ENCODE results near the gene INPP5A. TPM values are rescaled to one million over a fixed set of nuclear protein-coding genes. Genes with fewer than 3 reads are reported as not detected.

Gene INPP5A
- total and polyA plus RNA-seq, 2 of the 13 experiments (the other 11 are each of a cell fraction or from before 2014, with no cell fraction given): 17.5 to 37.9 TPM

DNA sequence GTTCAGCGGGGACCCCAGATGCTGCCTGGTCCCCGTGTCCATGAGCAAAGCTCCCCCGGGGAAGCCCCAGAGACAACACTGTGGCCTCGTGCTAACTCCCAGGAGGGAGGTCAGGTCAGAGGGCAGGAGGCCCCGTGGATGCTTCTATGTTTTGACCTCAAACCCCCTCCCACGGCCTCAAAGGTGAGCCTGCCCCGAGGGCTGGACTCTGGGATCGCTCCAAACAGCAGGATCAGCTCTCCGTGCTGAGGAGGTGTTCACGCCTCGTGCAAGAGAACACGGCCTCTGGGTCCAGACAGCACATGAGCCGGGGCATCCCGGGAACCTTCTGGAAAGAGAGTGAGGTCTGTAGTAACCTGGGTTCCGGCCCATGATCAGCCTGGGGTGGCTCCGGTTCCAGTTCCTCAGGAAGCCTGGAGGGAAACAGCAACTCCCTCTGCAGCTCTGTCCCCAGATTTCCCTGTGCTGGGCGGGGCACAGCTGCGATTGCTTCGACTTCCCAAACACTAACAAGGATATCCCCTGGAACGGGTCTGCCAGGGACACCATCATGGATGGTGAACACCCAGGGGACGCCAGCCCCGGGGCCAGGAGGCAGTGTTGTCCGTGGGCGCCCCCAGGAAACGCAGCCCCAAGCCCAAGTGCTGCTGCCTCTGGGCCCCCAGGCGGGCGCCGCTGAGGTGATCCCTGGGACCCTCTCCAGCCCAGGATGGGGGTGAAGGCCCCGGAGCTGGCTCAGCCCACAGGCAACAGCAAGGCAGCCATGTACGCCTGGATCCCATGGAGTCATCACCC, 18.0 kb upstream of the INPP5A start (continued):
- TF ChIP-seq ZNF451 (CRISPR knock-in tag; IDR thresholded peaks at IDR 0.05) (peak; percentile 15; the same call in 1 of the 2 replicates), SNAI1 (CRISPR knock-in tag; IDR thresholded peaks at IDR 0.05; ENCODE audit: borderline replicate concordance) (no peak), ZNF430 (CRISPR knock-in tag; IDR thresholded peaks at IDR 0.05) (peak; percentile 66; the same call in 1 of the 2 replicates), ZNF768 (CRISPR knock-in tag; IDR thresholded peaks at IDR 0.05) (no peak), ZSCAN9 (CRISPR knock-in tag; IDR thresholded peaks at IDR 0.05; ENCODE audit: borderline replicate concordance) (no peak), SATB2 (CRISPR knock-in tag; IDR thresholded peaks at IDR 0.05) (no peak), TGIF2 (CRISPR knock-in tag; IDR thresholded peaks at IDR 0.05) (no peak), KDM5B (CRISPR knock-in tag; IDR thresholded peaks at IDR 0.05; ENCODE audit: borderline replicate concordance) (no peak), ZNF709 (CRISPR knock-in tag; IDR thresholded peaks at IDR 0.05) (no peak), NFRKB (IDR thresholded peaks at IDR 0.05) (no peak), ZNF589 (CRISPR knock-in tag; conservative IDR thresholded peaks at IDR 0.05) (0 out of 2 replicates have a peak, but pooled peaks have one; percentile 34), MYNN (CRISPR knock-in tag; IDR thresholded peaks at IDR 0.05; ENCODE audit: low read depth) (no peak), SPEN (CRISPR knock-in tag; IDR thresholded peaks at IDR 0.05; ENCODE audit: low read depth) (0 out of 2 replicates have a peak, but pooled peaks have one; percentile 29), ZNF552 (CRISPR knock-in tag; IDR thresholded peaks at IDR 0.05; ENCODE audit: borderline replicate concordance) (0 out of 2 replicates have a peak, but pooled peaks have one; percentile 44), ZNF274 (CRISPR knock-in tag; IDR thresholded peaks at IDR 0.05) (peak; percentile 79; the same call in 1 of the 2 replicates), TEAD2 (CRISPR knock-in tag; IDR thresholded peaks at IDR 0.05) (no peak), SMAD1 (CRISPR knock-in tag; IDR thresholded peaks at IDR 0.05; ENCODE audit: borderline replicate concordance, low read depth) (0 out of 2 replicates have a peak, but pooled peaks have one; percentile 26), HES4 (CRISPR knock-in tag; IDR thresholded peaks at IDR 0.05; ENCODE audit: borderline replicate concordance) (0 out of 2 replicates have a peak, but pooled peaks have one; percentile 42), POLR2A (IDR thresholded peaks at IDR 0.05; ENCODE audit: insufficient read depth in 1 of 2, low read depth in 2 of 2, low read length in 2 of 2) (no peak)
- TF ChIP-seq, protein P1, sequence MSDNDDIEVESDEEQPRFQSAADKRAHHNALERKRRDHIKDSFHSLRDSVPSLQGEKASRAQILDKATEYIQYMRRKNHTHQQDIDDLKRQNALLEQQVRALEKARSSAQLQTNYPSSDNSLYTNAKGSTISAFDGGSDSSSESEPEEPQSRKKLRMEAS (IDR thresholded peaks at IDR 0.05): peak; percentile 62; the same call in 1 of the 2 replicates
- TF ChIP-seq, protein P2, sequence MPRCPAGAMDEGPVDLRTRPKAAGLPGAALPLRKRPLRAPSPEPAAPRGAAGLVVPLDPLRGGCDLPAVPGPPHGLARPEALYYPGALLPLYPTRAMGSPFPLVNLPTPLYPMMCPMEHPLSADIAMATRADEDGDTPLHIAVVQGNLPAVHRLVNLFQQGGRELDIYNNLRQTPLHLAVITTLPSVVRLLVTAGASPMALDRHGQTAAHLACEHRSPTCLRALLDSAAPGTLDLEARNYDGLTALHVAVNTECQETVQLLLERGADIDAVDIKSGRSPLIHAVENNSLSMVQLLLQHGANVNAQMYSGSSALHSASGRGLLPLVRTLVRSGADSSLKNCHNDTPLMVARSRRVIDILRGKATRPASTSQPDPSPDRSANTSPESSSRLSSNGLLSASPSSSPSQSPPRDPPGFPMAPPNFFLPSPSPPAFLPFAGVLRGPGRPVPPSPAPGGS (CRISPR knock-in tag; IDR thresholded peaks at IDR 0.05): 0 out of 2 replicates have a peak, but pooled peaks have one; percentile 59
- TF ChIP-seq, protein P3, sequence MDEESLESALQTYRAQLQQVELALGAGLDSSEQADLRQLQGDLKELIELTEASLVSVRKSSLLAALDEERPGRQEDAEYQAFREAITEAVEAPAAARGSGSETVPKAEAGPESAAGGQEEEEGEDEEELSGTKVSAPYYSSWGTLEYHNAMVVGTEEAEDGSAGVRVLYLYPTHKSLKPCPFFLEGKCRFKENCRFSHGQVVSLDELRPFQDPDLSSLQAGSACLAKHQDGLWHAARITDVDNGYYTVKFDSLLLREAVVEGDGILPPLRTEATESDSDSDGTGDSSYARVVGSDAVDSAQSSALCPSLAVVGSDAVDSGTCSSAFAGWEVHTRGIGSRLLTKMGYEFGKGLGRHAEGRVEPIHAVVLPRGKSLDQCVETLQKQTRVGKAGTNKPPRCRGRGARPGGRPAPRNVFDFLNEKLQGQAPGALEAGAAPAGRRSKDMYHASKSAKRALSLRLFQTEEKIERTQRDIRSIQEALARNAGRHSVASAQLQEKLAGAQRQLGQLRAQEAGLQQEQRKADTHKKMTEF (CRISPR knock-in tag; IDR thresholded peaks at IDR 0.05): peak; percentile 1; the same call in 1 of the 2 replicates
- TF ChIP-seq, protein P4, sequence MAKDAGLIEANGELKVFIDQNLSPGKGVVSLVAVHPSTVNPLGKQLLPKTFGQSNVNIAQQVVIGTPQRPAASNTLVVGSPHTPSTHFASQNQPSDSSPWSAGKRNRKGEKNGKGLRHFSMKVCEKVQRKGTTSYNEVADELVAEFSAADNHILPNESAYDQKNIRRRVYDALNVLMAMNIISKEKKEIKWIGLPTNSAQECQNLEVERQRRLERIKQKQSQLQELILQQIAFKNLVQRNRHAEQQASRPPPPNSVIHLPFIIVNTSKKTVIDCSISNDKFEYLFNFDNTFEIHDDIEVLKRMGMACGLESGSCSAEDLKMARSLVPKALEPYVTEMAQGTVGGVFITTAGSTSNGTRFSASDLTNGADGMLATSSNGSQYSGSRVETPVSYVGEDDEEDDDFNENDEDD (CRISPR knock-in tag; IDR thresholded peaks at IDR 0.05; ENCODE audit: borderline replicate concordance): 0 out of 2 replicates have a peak, but pooled peaks have one; percentile 25
- TF ChIP-seq, protein P5, sequence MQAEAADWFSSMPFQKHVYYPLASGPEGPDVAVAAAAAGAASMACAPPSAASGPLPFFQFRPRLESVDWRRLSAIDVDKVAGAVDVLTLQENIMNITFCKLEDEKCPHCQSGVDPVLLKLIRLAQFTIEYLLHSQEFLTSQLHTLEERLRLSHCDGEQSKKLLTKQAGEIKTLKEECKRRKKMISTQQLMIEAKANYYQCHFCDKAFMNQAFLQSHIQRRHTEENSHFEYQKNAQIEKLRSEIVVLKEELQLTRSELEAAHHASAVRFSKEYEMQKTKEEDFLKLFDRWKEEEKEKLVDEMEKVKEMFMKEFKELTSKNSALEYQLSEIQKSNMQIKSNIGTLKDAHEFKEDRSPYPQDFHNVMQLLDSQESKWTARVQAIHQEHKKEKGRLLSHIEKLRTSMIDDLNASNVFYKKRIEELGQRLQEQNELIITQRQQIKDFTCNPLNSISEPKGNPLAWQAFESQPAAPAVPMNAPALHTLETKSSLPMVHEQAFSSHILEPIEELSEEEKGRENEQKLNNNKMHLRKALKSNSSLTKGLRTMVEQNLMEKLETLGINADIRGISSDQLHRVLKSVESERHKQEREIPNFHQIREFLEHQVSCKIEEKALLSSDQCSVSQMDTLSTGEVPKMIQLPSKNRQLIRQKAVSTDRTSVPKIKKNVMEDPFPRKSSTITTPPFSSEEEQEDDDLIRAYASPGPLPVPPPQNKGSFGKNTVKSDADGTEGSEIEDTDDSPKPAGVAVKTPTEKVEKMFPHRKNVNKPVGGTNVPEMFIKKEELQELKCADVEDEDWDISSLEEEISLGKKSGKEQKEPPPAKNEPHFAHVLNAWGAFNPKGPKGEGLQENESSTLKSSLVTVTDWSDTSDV (CRISPR knock-in tag; IDR thresholded peaks at IDR 0.05): 0 out of 2 replicates have a peak, but pooled peaks have one; percentile 7

All from HepG2 (cell line).